H1 (cell line): Measurements from ENCODE around the gene KPNA4. TPM values are rescaled to one million over a fixed set of nuclear protein-coding genes. Genes with fewer than 3 reads are reported as not detected.

Source experiments
- CTCF ChIA-PET: fragments of 300-600 bp; sonication (Branson Sonifier 250); formaldehyde crosslinking; loops from one replicate; lab custom pipeline; 2021; ENCODE audit not compliant: partially characterized antibody; lab: Charles Lee
- POLR2A ChIA-PET: fragments of 300-600 bp; sonication (Branson Sonifier 250); formaldehyde crosslinking; loops from one replicate; lab custom pipeline; 2021; ENCODE audit warnings: inconsistent platforms; ENCODE audit not compliant: partially characterized antibody; lab: Charles Lee
- DNase-seq, 2 experiments: peaks; one replicate each; pipeline versions ENCODE4 v3.0.0 to v3.0.0-alpha.2; 2010 to 2022; ENCODE audit warnings: low spot score in 2 of 2, low read depth in 1 of 2, mixed read lengths in 1 of 2
- FAIRE-seq: peaks from 2 replicates; lab custom pipeline; 2011; peaks lifted over from hg19 to GRCh38; lab: Jason Lieb, UNC
- H2AFZ ChIP-seq: 2 replicates; pipeline ENCODE4 v1.8.1; 2012; ENCODE audit warnings: low read length, inconsistent platforms
- H2AK5ac ChIP-seq: 2 replicates; pipeline ENCODE4 v1.6.1; 2013; ENCODE audit warnings: low read depth, low read length
- H2BK120ac ChIP-seq: replicated peaks from 2 replicates; pipeline ENCODE3; 2013; ENCODE audit warnings: low read depth, low read length, inconsistent platforms
- H2BK12ac ChIP-seq: 2 replicates; pipeline ENCODE4 v1.6.1; 2013; ENCODE audit warnings: low read depth, low read length
- H2BK15ac ChIP-seq: 2 replicates; pipeline ENCODE4 v1.6.1; 2013; ENCODE audit warnings: low read length
- H2BK20ac ChIP-seq: 2 replicates; pipeline ENCODE4 v1.6.1; 2013; ENCODE audit warnings: low read length
- H2BK5ac ChIP-seq: 2 replicates; pipeline ENCODE4 v1.6.1; 2013; ENCODE audit warnings: low read depth, low read length
- H3K14ac ChIP-seq: 2 replicates; pipeline ENCODE4 v1.6.1; 2013; ENCODE audit warnings: inconsistent platforms; ENCODE audit not compliant: insufficient read length
- H3K18ac ChIP-seq: 2 replicates; pipeline ENCODE4 v1.6.1; 2013; ENCODE audit warnings: low read length; ENCODE audit errors: extremely low read depth
- H3K23ac ChIP-seq: 2 replicates; pipeline ENCODE4 v1.6.1; 2013; ENCODE audit warnings: inconsistent platforms; ENCODE audit not compliant: insufficient read length
- H3K23me2 ChIP-seq: 2 replicates; pipeline ENCODE4 v1.6.1; 2013; ENCODE audit warnings: low read depth, low read length
- H3K27ac ChIP-seq: 2 replicates; pipeline ENCODE4 v1.6.1; 2011; ENCODE audit warnings: low read depth, low read length, inconsistent platforms
- H3K27me3 ChIP-seq, 4 experiments: replicated peaks in 1 of 4; 1 replicate in 1 of 4; 2 replicates in 3 of 4; pipeline versions ENCODE4 v1.6.1 to v1.8.1; 2011 to 2013; ENCODE audit warnings: low read length in 3 of 4, mild to moderate bottlenecking in 3 of 4, inconsistent platforms in 2 of 4, mixed read lengths in 2 of 4, moderate library complexity in 1 of 4; ENCODE audit not compliant: control insufficient read depth in 3 of 4, insufficient read depth in 3 of 4; ENCODE audit errors: extremely low read depth in 1 of 4
- H3K36me3 ChIP-seq, 4 experiments: 2 replicates each; pipeline versions ENCODE4 v1.6.1 to v1.8.1; 2011 to 2013; ENCODE audit warnings: mild to moderate bottlenecking in 4 of 4, low read length in 3 of 4, moderate library complexity in 2 of 4, control low read depth in 1 of 4, inconsistent platforms in 1 of 4; ENCODE audit not compliant: insufficient read depth in 4 of 4, control insufficient read depth in 2 of 4
- H3K4ac ChIP-seq: replicated peaks from 2 replicates; pipeline ENCODE3; 2013; ENCODE audit warnings: low read length, low read depth, mixed read lengths, inconsistent platforms; ENCODE audit not compliant: insufficient read length
- H3K4me1 ChIP-seq, 4 experiments: replicated peaks in 1 of 4; 1 replicate in 1 of 4; 2 replicates in 3 of 4; pipeline versions ENCODE4 v1.6.1 to v1.8.1; 2011 to 2013; ENCODE audit warnings: low read length in 3 of 4, inconsistent platforms in 2 of 4, mixed read lengths in 1 of 4; ENCODE audit not compliant: insufficient read depth in 4 of 4, control insufficient read depth in 3 of 4
- H3K4me2 ChIP-seq, 2 experiments: 2 replicates each; pipeline versions ENCODE4 v1.6.1 to v1.8.1; 2011 to 2013; ENCODE audit warnings: low read depth in 2 of 2, low read length in 2 of 2, control low read depth in 1 of 2, inconsistent platforms in 1 of 2, mild to moderate bottlenecking in 1 of 2; ENCODE audit not compliant: insufficient read depth in 1 of 2
- H3K4me3 ChIP-seq, 4 experiments: fragments of 200-600, 300-600 bp in 1 of 4; sonication (generic), shearing (Covaris generic), sonication (Bioruptor Twin) in 1 of 4; 2 replicates each; pipeline versions ENCODE4 v1.5.1 to v1.8.1; 2011 to 2016; ENCODE audit warnings: low read length in 4 of 4, low read depth in 3 of 4, control low read depth in 2 of 4, inconsistent platforms in 2 of 4, mild to moderate bottlenecking in 2 of 4, mixed read lengths in 1 of 4, moderate library complexity in 1 of 4; ENCODE audit not compliant: insufficient read depth in 2 of 4; ENCODE audit errors: extremely low read depth in 1 of 4
- H3K56ac ChIP-seq: replicated peaks from 2 replicates; pipeline ENCODE3; 2013; ENCODE audit warnings: low read depth, mild to moderate bottlenecking, mixed read lengths, low read length, inconsistent platforms; ENCODE audit not compliant: insufficient read length
- H3K79me1 ChIP-seq: 2 replicates; pipeline ENCODE4 v1.6.1; 2013; ENCODE audit warnings: low read depth, low read length, control low read depth
- H3K79me2 ChIP-seq, 2 experiments: 2 replicates each; pipeline versions ENCODE4 v1.6.1 to v1.8.1; 2012 to 2013; ENCODE audit warnings: low read length in 2 of 2, mild to moderate bottlenecking in 2 of 2, inconsistent platforms in 1 of 2; ENCODE audit not compliant: insufficient read depth in 2 of 2, control insufficient read depth in 1 of 2
- H3K9ac ChIP-seq, 4 experiments: replicated peaks in 1 of 4; 1 replicate in 1 of 4; 2 replicates in 3 of 4; pipeline versions ENCODE4 v1.6.1 to v1.8.1; 2011 to 2013; ENCODE audit warnings: low read depth in 3 of 4, low read length in 3 of 4, control low read depth in 2 of 4, mild to moderate bottlenecking in 2 of 4, moderate library complexity in 2 of 4, inconsistent platforms in 1 of 4; ENCODE audit errors: extremely low read depth in 1 of 4
- H3K9me3 ChIP-seq, 2 experiments: 2 replicates each; pipeline versions ENCODE4 v1.6.1 to v1.8.1; 2012 to 2013; ENCODE audit warnings: mild to moderate bottlenecking in 2 of 2, moderate library complexity in 2 of 2, control low read depth in 1 of 2, inconsistent platforms in 1 of 2, low read depth in 1 of 2, low read length in 1 of 2, mixed read lengths in 1 of 2; ENCODE audit not compliant: insufficient read depth in 2 of 2
- H4K20me1 ChIP-seq, 2 experiments: replicated peaks in 1 of 2; 2 replicates each; pipeline versions ENCODE3 to v1.8.1; 2011 to 2013; ENCODE audit warnings: inconsistent platforms in 2 of 2, low read length in 2 of 2, mild to moderate bottlenecking in 1 of 2; ENCODE audit not compliant: insufficient read depth in 2 of 2, control insufficient read depth in 1 of 2
- H4K5ac ChIP-seq: 2 replicates; pipeline ENCODE4 v1.6.1; 2013; ENCODE audit warnings: low read length, low read depth, mixed read lengths, inconsistent platforms; ENCODE audit not compliant: insufficient read length
- H4K8ac ChIP-seq: 2 replicates; pipeline ENCODE4 v1.8.0; 2013; ENCODE audit warnings: mild to moderate bottlenecking, moderate library complexity, low read length, inconsistent platforms; ENCODE audit not compliant: insufficient read depth; ENCODE audit errors: extremely low read depth
- H4K91ac ChIP-seq: replicated peaks from 2 replicates; pipeline ENCODE3; 2013; ENCODE audit warnings: low read length, mixed read lengths, inconsistent platforms; ENCODE audit not compliant: insufficient read length
- EGR1 ChIP-seq: IDR thresholded peaks from 2 replicates; pipeline ENCODE4 v1.6.1; 2011; ENCODE audit warnings: low read depth, low read length, borderline replicate concordance
- GTF2F1 ChIP-seq: IDR thresholded peaks from 2 replicates; pipeline ENCODE4 v1.6.1; 2012; ENCODE audit warnings: low read depth, low read length, improper control_type of control experiment, borderline replicate concordance
- MAFK ChIP-seq: IDR thresholded peaks from 2 replicates; pipeline ENCODE4 v1.6.1; 2012; ENCODE audit warnings: low read depth, mild to moderate bottlenecking, improper control_type of control experiment, low read length
- SIX5 ChIP-seq: IDR thresholded peaks from 2 replicates; pipeline ENCODE4 v1.6.1; 2011; ENCODE audit warnings: mild to moderate bottlenecking, low read depth, low read length
- WGBS, 2 experiments: shearing (Covaris generic) in 1 of 2; methylation state at CpG; one replicate each; pipeline versions ENCODE4 v1.1.6 to v1.1.7; 2013 to 2015; ENCODE audit warnings: low lambda C conversion rate in 2 of 2, mixed read lengths in 2 of 2, inconsistent platforms in 1 of 2, low coverage in 1 of 2, missing lambda C conversion rate in 1 of 2; ENCODE audit not compliant: insufficient replicate concordance in 2 of 2, insufficient coverage in 1 of 2, insufficient read length in 1 of 2; ENCODE audit errors: extremely low coverage in 1 of 2, missing lambda C conversion rate in 1 of 2; 5-methylcytosine and 5-hydroxymethylcytosine counted together
- polyA plus RNA-seq, 7 experiments: library from polyadenylated mRNA; depleted of rRNA in 3 of 7; stranded (reverse) in 5 of 7; unstranded in 2 of 7; fragments of >200 nt in 5 of 7; fragments of 200-250 nt in 2 of 7; gene quantifications; 1 replicate in 5 of 7; 2 replicates in 1 of 7; 4 replicates in 1 of 7; pipeline versions ENCODE4 v1.2.1 to v1.2.3, GENCODE V29; 2011 to 2013; ENCODE audit warnings: missing spikeins in 2 of 7, mixed read lengths in 2 of 7
- total RNA-seq: library from RNA; stranded (reverse); fragmentation: NEBNext Ultra II Directional; extraction: Animal tissue kit (Norgen Biotek cat#: 25700); gene quantifications from 2 replicates; pipeline ENCODE4 v1.2.1, GENCODE V29; 2021

KPNA4 gene
- total and polyA plus RNA-seq, 2 of the 8 experiments (the other 6 are each of a cell fraction or from before 2014, with no cell fraction given): 13.2 to 81.9 TPM

GRCh38 chr3:160498202-160498601 is 67.2 kb downstream of the KPNA4 start:
- WGBS, 2 experiments: 86% methylated on average over 1 of the region's 1 CpG; no CpG with 5 or more reads in 1 of the 2 experiments
- no peak overlapping the region for H2AK5ac ChIP-seq
- no peak for FAIRE-seq
- peaks cover 0 to 1% (median 0%) of the 10 kb centered on the region in 4 experiments; a peak in 1 of 7 replicates for H3K27me3 ChIP-seq
- H4K20me1 ChIP-seq: no peaks in the 10 kb centered on the region
- H3K4me3 ChIP-seq: no peak overlapping the region
- CTCF ChIA-PET: no interaction called here
- peaks cover 0 to 24% (median 10%) of the 10 kb centered on the region in 4 experiments; a peak in 6 of 8 replicates for H3K36me3 ChIP-seq
- H3K9ac ChIP-seq: no peak overlapping the region
- no peak overlapping the region for H3K27ac ChIP-seq
- no peak overlapping the region for H2BK120ac ChIP-seq
- no peak overlapping the region for H3K4ac ChIP-seq
- H4K5ac ChIP-seq: no peak overlapping the region
- no peak for DNase-seq
- H2AFZ ChIP-seq: no peak overlapping the region
- H3K18ac ChIP-seq: no peak overlapping the region
- no peak overlapping the region for H2BK5ac ChIP-seq
- no peaks in the 10 kb centered on the region for H3K79me2 ChIP-seq
- H3K14ac ChIP-seq: no peak overlapping the region
- no peak overlapping the region for H3K56ac ChIP-seq
- no peaks in the 10 kb centered on the region for H3K4me1 ChIP-seq
- H2BK15ac ChIP-seq: no peak overlapping the region
- no peak overlapping the region for H3K23ac ChIP-seq
- no peaks in the 10 kb centered on the region for H3K9me3 ChIP-seq
- H3K4me2 ChIP-seq: no peak overlapping the region
- H4K91ac ChIP-seq: no peak overlapping the region
- H2BK20ac ChIP-seq: no peak overlapping the region
- TF ChIP-seq MAFK (no peak), EGR1 (no peak), SIX5 (no peak), GTF2F1 (no peak)
- no peaks in the 10 kb centered on the region for H3K79me1 ChIP-seq
- H3K23me2 ChIP-seq: no peaks in the 10 kb centered on the region; the same call in 1 of the 2 replicates
- POLR2A ChIA-PET: interaction anchor here (0.8 to 2.4 kb wide), 4 partner anchors 9 to 47 kb away, joined by 3 to 9 read pairs (median 5); partner anchors contain the start of gene TRIM59
- no peak overlapping the region for H2BK12ac ChIP-seq
- H4K8ac ChIP-seq: no peak overlapping the region
